DND-41 (cell line): Measurements from ENCODE around the gene MAMDC2.

Experiments used
- ATAC-seq: fragments of 200-7000 bp; cut with Tn5 transposase; 3 replicates; pipeline ENCODE4 v1.9.1; 2021; ENCODE audit warnings: low read depth; ENCODE audit not compliant: insufficient read depth
- DNase-seq: peaks from one replicate; pipeline ENCODE4 v3.0.0-alpha.2; 2020
- H2AFZ ChIP-seq: 2 replicates; pipeline ENCODE4 v1.6.0; 2012; ENCODE audit warnings: low read depth, low read length
- H3K27ac ChIP-seq: 2 replicates; pipeline ENCODE4 v1.5.1; 2012; ENCODE audit warnings: low read length, inconsistent platforms
- H3K27me3 ChIP-seq: fragments of 200-600 bp; sonication (generic); 2 replicates; pipeline ENCODE4 v1.6.0; 2012; ENCODE audit warnings: low read length, mild to moderate bottlenecking, inconsistent platforms; ENCODE audit not compliant: insufficient read depth, poor library complexity
- H3K36me3 ChIP-seq: 2 replicates; pipeline ENCODE4 v1.5.1; 2012; ENCODE audit warnings: low read length, inconsistent platforms; ENCODE audit not compliant: insufficient read depth
- H3K4me1 ChIP-seq: 2 replicates; pipeline ENCODE4 v1.5.1; 2012; ENCODE audit warnings: mild to moderate bottlenecking, low read length; ENCODE audit not compliant: insufficient read depth
- H3K4me2 ChIP-seq: 2 replicates; pipeline ENCODE4 v1.6.0; 2012; ENCODE audit warnings: mild to moderate bottlenecking, moderate library complexity, low read length, inconsistent platforms; ENCODE audit not compliant: insufficient read depth
- H3K4me3 ChIP-seq, 2 experiments: fragments of 200-600 bp in 1 of 2; shearing (Covaris generic) in 1 of 2; 2 replicates each; pipeline ENCODE4 v1.5.1; 2012 to 2016; ENCODE audit warnings: inconsistent platforms in 2 of 2, low read length in 2 of 2, mild to moderate bottlenecking in 2 of 2, low read depth in 1 of 2, moderate library complexity in 1 of 2
- H3K79me2 ChIP-seq: 2 replicates; pipeline ENCODE4 v1.6.0; 2012; ENCODE audit warnings: low read length, inconsistent platforms; ENCODE audit not compliant: insufficient read depth
- H3K9ac ChIP-seq: 2 replicates; pipeline ENCODE4 v1.6.0; 2012; ENCODE audit warnings: low read depth, mild to moderate bottlenecking, inconsistent platforms, low read length, moderate library complexity
- H3K9me3 ChIP-seq: 2 replicates; pipeline ENCODE4 v1.5.1; 2012; ENCODE audit warnings: low read length, moderate library complexity, mild to moderate bottlenecking, inconsistent platforms; ENCODE audit not compliant: insufficient read depth, severe bottlenecking
- H4K20me1 ChIP-seq: 2 replicates; pipeline ENCODE4 v1.6.0; 2012; ENCODE audit warnings: low read length; ENCODE audit not compliant: insufficient read depth
- EZH2 ChIP-seq: IDR thresholded peaks from 3 replicates; pipeline ENCODE4 v1.6.1; 2012; ENCODE audit warnings: borderline replicate concordance, low read depth, mild to moderate bottlenecking, moderate library complexity, low read length, inconsistent platforms; ENCODE audit not compliant: severe bottlenecking
- TF ChIP-seq, protein P1 (sequence below): IDR thresholded peaks from 2 replicates; pipeline ENCODE4 v1.5.1; 2012; ENCODE audit warnings: borderline replicate concordance, low read length, moderate library complexity, mild to moderate bottlenecking; ENCODE audit not compliant: poor library complexity, severe bottlenecking; ENCODE audit errors: extremely low read depth

The MAMDC2 gene

DNA sequence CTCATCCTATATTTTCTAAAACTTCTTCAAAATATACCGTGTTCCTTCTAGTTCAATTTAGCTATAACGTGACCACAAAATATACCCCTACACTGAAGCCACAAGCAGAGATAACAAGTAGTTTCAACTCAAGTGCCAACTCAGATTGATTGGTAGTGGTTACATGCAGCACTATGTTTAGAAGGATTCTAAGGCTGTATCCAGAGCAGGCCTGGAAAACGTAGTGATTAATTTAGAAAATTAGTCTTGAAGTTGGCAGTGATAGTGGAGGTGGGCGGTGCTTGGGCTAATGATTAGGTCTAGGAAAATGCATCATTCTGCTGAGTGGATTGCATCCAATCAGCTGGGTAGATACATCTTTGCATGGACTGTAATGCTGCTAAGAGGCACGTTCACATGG lies 61.5 kb downstream of the MAMDC2 start:
- Histone ChIP-seq H3K27ac (no peak overlapping the region), H3K27me3 (no peaks in the 10 kb centered on the region), H3K36me3 (no peaks in the 10 kb centered on the region), H3K79me2 (no peaks in the 10 kb centered on the region), H3K4me3 (no peak overlapping the region), H3K4me1 (no peaks in the 10 kb centered on the region), H3K9ac (no peak overlapping the region), H3K9me3 (no peaks in the 10 kb centered on the region), H4K20me1 (no peaks in the 10 kb centered on the region), H2AFZ (no peak overlapping the region), H3K4me2 (no peak overlapping the region)
- DNase-seq (no peak), ATAC-seq (no peak)
- TF ChIP-seq EZH2: no peak
- TF ChIP-seq, protein P1, sequence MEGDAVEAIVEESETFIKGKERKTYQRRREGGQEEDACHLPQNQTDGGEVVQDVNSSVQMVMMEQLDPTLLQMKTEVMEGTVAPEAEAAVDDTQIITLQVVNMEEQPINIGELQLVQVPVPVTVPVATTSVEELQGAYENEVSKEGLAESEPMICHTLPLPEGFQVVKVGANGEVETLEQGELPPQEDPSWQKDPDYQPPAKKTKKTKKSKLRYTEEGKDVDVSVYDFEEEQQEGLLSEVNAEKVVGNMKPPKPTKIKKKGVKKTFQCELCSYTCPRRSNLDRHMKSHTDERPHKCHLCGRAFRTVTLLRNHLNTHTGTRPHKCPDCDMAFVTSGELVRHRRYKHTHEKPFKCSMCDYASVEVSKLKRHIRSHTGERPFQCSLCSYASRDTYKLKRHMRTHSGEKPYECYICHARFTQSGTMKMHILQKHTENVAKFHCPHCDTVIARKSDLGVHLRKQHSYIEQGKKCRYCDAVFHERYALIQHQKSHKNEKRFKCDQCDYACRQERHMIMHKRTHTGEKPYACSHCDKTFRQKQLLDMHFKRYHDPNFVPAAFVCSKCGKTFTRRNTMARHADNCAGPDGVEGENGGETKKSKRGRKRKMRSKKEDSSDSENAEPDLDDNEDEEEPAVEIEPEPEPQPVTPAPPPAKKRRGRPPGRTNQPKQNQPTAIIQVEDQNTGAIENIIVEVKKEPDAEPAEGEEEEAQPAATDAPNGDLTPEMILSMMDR: no peak

DNA sequence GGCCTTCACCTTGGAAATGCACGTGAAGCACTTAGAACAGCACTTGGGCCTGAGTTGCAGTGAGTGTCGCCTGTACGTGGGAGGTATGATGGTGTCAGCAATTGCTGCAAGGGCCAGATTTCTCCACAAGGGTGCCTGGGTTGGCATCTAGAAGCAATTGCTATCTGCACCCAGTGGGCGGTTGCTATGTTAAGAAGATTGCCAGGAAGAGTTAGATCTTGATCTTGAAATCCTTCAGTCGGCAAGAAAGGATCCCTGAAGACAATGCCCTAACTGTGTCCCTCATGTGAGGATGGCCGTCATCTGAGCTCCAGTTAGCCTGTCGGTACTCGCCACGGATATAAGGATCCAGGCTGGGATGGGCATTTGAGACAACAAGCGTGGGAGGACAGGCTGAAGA lies 62.9 kb downstream of the MAMDC2 start:
- no peak for TF ChIP-seq EZH2
- TF ChIP-seq, protein P1: no peak
- Histone ChIP-seq H3K9ac (no peak overlapping the region), H3K27me3 (no peaks in the 10 kb centered on the region), H3K9me3 (no peaks in the 10 kb centered on the region), H3K4me3 (no peak overlapping the region), H3K79me2 (no peaks in the 10 kb centered on the region), H3K36me3 (no peaks in the 10 kb centered on the region), H2AFZ (no peak overlapping the region), H3K4me1 (no peaks in the 10 kb centered on the region), H3K4me2 (no peak overlapping the region), H3K27ac (no peak overlapping the region), H4K20me1 (no peaks in the 10 kb centered on the region)
- DNase-seq (no peak), ATAC-seq (no peak)

GRCh38 chr9:70107558-70107957 lies 63.9 kb downstream of the MAMDC2 start:
- H3K4me3 ChIP-seq: no peak overlapping the region
- no peak overlapping the region for H3K9ac ChIP-seq
- H3K27me3 ChIP-seq: no peaks in the 10 kb centered on the region
- no peak overlapping the region for H2AFZ ChIP-seq
- no peak overlapping the region for H3K27ac ChIP-seq
- ATAC-seq: no peak
- no peaks in the 10 kb centered on the region for H4K20me1 ChIP-seq
- H3K4me2 ChIP-seq: no peak overlapping the region
- H3K9me3 ChIP-seq: no peaks in the 10 kb centered on the region
- no peaks in the 10 kb centered on the region for H3K79me2 ChIP-seq
- H3K36me3 ChIP-seq: no peaks in the 10 kb centered on the region
- TF ChIP-seq EZH2: no peak
- TF ChIP-seq, protein P1: no peak
- H3K4me1 ChIP-seq: no peaks in the 10 kb centered on the region
- no peak for DNase-seq

DNA sequence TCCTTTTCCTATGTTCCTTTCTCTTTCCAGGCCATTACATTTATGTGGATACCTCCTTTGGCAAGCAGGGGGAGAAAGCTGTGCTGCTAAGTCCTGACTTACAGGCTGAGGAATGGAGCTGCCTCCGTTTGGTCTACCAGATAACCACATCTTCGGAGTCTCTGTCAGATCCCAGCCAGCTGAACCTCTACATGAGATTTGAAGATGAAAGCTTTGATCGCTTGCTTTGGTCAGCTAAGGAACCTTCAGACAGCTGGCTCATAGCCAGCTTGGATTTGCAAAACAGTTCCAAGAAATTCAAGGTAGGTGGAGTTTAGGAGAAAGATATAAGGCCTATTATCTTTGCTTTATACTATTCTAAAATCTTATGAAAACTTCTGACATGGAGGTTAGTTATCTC lies 64.5 kb downstream of the MAMDC2 start:
- Histone ChIP-seq H3K79me2 (no peaks in the 10 kb centered on the region), H3K4me1 (no peaks in the 10 kb centered on the region), H3K36me3 (no peaks in the 10 kb centered on the region), H3K9ac (no peak overlapping the region), H4K20me1 (no peaks in the 10 kb centered on the region), H3K4me2 (no peak overlapping the region), H3K4me3 (no peak overlapping the region), H3K27ac (no peak overlapping the region), H3K9me3 (no peaks in the 10 kb centered on the region), H2AFZ (no peak overlapping the region), H3K27me3 (no peaks in the 10 kb centered on the region)
- ATAC-seq: no peak
- no peak for DNase-seq
- no peak for TF ChIP-seq EZH2
- TF ChIP-seq, protein P1: no peak
